ENCODE results near the gene PDZD7.

Gene PDZD7

DNA sequence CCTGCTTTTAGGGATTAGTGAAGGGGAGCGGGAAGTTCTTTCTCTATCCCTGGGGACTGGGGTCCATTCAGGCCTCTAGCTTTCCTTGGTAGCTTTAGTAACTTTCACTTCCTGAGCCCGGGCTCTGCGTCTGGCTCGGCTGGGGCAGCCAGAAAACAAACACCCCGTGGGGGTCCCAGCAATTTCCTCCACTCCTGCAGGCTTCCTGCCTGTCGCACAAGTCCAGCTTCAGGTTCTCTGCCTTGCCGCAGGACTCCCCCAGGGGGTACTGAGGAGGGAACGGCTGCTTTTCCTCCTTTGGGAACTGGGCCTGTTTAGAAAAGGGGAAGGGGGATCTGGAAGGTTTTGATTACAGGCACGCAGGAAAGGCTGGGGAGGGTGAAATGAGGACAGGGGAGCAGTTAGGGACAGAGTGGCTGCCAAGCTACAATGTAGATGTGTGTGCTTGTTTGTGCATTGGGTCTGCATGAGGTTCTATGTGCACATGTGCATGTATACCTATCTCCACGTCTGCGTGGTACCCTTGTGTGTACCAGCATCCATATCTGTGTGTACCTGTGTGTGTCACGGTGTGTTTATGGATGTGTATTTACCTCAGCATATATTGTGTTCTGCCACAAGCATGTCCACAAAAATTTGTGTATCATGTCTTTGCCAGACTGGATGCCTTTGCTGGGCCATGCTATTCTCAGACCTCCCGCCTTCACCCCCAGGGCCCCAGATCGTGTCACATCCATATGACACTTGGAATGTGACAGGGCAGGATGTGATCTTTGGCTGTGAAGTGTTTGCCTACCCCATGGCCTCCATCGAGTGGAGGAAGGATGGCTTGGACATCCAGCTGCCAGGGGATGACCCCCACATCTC lies 32.9 kb upstream of the PDZD7 start:
- Histone ChIP-seq H3K9me3 (ENCODE audit: control insufficient read depth, insufficient read depth, low read depth, low read length) (no peaks in the 10 kb centered on the region), H3K36me3 (ENCODE audit: control insufficient read depth in 2 of 2, insufficient read depth in 1 of 2, low read length in 2 of 2) (no peaks in the 10 kb centered on the region), H3K4me1 (ENCODE audit: control insufficient read depth, insufficient read depth, low read length) (peaks cover 22% of the 10 kb centered on the region), H3K4me3 (ENCODE audit: low read depth, low read length) (no peak overlapping the region), H3K27ac (ENCODE audit: extremely low read depth, low read depth, low read length) (no peak overlapping the region; the same call in 1 of the 2 replicates)
- peak; percentile 89 for TF ChIP-seq ZIC2 (tag by site-specific recombination; IDR thresholded peaks at IDR 0.05)
- peak; percentile 94 for TF ChIP-seq GLIS1 (tag by site-specific recombination; IDR thresholded peaks at IDR 0.05)
- TF ChIP-seq, protein P1, sequence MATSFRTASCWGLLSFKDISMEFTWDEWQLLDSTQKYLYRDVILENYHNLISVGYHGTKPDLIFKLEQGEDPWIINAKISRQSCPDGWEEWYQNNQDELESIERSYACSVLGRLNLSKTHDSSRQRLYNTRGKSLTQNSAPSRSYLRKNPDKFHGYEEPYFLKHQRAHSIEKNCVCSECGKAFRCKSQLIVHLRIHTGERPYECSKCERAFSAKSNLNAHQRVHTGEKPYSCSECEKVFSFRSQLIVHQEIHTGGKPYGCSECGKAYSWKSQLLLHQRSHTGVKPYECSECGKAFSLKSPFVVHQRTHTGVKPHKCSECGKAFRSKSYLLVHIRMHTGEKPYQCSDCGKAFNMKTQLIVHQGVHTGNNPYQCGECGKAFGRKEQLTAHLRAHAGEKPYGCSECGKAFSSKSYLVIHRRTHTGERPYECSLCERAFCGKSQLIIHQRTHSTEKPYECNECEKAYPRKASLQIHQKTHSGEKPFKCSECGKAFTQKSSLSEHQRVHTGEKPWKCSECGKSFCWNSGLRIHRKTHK (tag by site-specific recombination; IDR thresholded peaks at IDR 0.05), result no peak
- no peak for TF ChIP-seq ZNF658 (tag by site-specific recombination; IDR thresholded peaks at IDR 0.05)
- TF ChIP-seq ZNF341 (tag by site-specific recombination; IDR thresholded peaks at IDR 0.05; ENCODE audit: low read depth), result peak; percentile 58
- no peak for TF ChIP-seq GFI1B (tag by site-specific recombination; IDR thresholded peaks at IDR 0.05)
- 0 out of 2 replicates have a peak, but pooled peaks have one; percentile 24 for TF ChIP-seq ZBTB48 (tag by site-specific recombination; IDR thresholded peaks at IDR 0.05)
- TF ChIP-seq WT1 (tag by site-specific recombination; IDR thresholded peaks at IDR 0.05), result peak; percentile 27; the same call in 1 of the 2 replicates
- TF ChIP-seq GLIS2 (tag by site-specific recombination; IDR thresholded peaks at IDR 0.05), result peak; percentile 48
- TF ChIP-seq ZNF140 (tag by site-specific recombination; IDR thresholded peaks at IDR 0.05), result no peak
- peak; percentile 18; the same call in 1 of the 2 replicates for TF ChIP-seq ZBTB17 (tag by site-specific recombination; IDR thresholded peaks at IDR 0.05)
- no peak for TF ChIP-seq ZNF701 (tag by site-specific recombination; IDR thresholded peaks at IDR 0.05)
- TF ChIP-seq ZNF600 (tag by site-specific recombination; IDR thresholded peaks at IDR 0.05), result peak; percentile 80
- no peak for TF ChIP-seq ZNF24 (tag by site-specific recombination; IDR thresholded peaks at IDR 0.05)
- no peak for TF ChIP-seq ZBTB49 (tag by site-specific recombination; IDR thresholded peaks at IDR 0.05; ENCODE audit: low read depth)
- TF ChIP-seq PATZ1 (tag by site-specific recombination; IDR thresholded peaks at IDR 0.05), result 0 out of 2 replicates have a peak, but pooled peaks have one; percentile 13
- 0 out of 2 replicates have a peak, but pooled peaks have one; percentile 14 for TF ChIP-seq IKZF3 (tag by site-specific recombination; IDR thresholded peaks at IDR 0.05)
- no peak for TF ChIP-seq SALL2 (tag by site-specific recombination; IDR thresholded peaks at IDR 0.05; ENCODE audit: borderline replicate concordance)
- TF ChIP-seq MZF1 (tag by site-specific recombination; IDR thresholded peaks at IDR 0.05; ENCODE audit: borderline replicate concordance), result peak; percentile 95
- CTCF ChIA-PET, result interaction anchor here (0.7 to 6.2 kb wide), 9 partner anchors 9 to 78 kb away, joined by 3 to 61 read pairs (median 5); no protein-coding TSS in a partner anchor
- POLR2A ChIA-PET, result no interaction called here
